Effector memory CD8-positive, alpha-beta T cell (primary cell): ENCODE measurements around the gene TRIM14.
A peak's percentile ranks its signal among the peaks of the same experiment; 100 is the strongest.

Experiments used
- ATAC-seq: fragments of 150-1000 bp; cut with Tn5 transposase; replicated peaks from 2 replicates; pipeline ENCODE4 v1.10.0; 2021; ENCODE audit warnings: mild to moderate bottlenecking, moderate library complexity
- DNase-seq, 3 experiments: peaks; one replicate each; pipeline ENCODE4 v3.0.0; 2021
- H3K27ac Mint-ChIP-seq, 2 donors: one replicate each; pipeline ENCODE4 v1.8.0; 2022; ENCODE audit warnings: mild to moderate bottlenecking in 2 of 2, mixed read lengths in 2 of 2, moderate library complexity in 2 of 2
- H3K27me3 Mint-ChIP-seq, 2 donors: one replicate each; pipeline ENCODE4 v1.8.0; 2022; ENCODE audit warnings: mixed read lengths in 2 of 2
- H3K36me3 Mint-ChIP-seq: one replicate; pipeline ENCODE4 v1.8.0; 2022; ENCODE audit warnings: mild to moderate bottlenecking, moderate library complexity, mixed read lengths; ENCODE audit not compliant: insufficient read depth
- H3K4me1 Mint-ChIP-seq, 2 donors: one replicate each; pipeline ENCODE4 v1.8.0; 2022; ENCODE audit warnings: low read depth in 2 of 2, mixed read lengths in 2 of 2
- H3K4me3 Mint-ChIP-seq, 2 donors: one replicate each; pipeline ENCODE4 v1.8.0; 2022; ENCODE audit warnings: mild to moderate bottlenecking in 2 of 2, mixed read lengths in 2 of 2, moderate library complexity in 2 of 2
- H3K9me3 Mint-ChIP-seq, 2 donors: one replicate each; pipeline ENCODE4 v1.8.0; 2022; ENCODE audit warnings: mixed read lengths in 2 of 2

TRIM14 gene

DNA sequence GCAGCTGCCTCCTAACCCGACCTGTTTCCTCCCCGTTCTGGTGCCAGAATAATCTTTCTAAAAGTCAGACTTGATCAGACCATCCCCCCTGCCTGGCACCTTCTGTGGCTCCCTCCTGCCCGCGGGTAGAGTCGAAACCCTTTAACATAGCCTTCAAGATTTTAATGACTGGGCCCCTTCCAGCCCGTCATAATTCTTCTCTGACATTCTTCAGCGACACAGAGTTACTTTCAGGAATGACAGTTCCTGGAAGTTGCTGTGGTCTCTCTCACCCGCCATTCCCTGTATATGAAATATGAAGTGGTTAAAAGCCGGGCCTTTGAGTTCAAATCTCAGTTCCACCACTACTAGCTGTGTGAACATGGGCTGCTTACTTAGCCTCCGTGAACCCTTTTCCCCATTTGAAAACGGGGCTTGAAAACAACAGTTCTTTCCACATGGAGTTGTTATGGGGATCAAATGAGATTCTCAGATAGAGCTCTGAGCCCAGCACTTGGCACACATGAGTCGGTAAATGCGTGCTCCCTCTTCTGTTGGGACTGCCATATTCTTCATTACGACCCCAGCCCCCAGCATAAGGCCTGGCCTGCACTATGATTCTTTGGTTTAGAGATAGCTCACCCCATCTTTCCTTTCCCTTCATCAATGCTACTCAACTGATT is 61.8 kb downstream of the TRIM14 start:
- Mint-ChIP-seq H3K9me3 (no peaks in the 10 kb centered on the region), H3K4me1 (peaks cover 10 to 11% of the 10 kb centered on the region in 2 donors), H3K4me3 (peak overlapping the region; percentile 91 to 95), H3K36me3 (peaks cover 29% of the 10 kb centered on the region), H3K27me3 (no peaks in the 10 kb centered on the region), H3K27ac (peak overlapping the region; percentile 89 to 93)
- ATAC-seq (peak; percentile 42), DNase-seq (peak; percentile 31 to 48 (median 35))

DNA sequence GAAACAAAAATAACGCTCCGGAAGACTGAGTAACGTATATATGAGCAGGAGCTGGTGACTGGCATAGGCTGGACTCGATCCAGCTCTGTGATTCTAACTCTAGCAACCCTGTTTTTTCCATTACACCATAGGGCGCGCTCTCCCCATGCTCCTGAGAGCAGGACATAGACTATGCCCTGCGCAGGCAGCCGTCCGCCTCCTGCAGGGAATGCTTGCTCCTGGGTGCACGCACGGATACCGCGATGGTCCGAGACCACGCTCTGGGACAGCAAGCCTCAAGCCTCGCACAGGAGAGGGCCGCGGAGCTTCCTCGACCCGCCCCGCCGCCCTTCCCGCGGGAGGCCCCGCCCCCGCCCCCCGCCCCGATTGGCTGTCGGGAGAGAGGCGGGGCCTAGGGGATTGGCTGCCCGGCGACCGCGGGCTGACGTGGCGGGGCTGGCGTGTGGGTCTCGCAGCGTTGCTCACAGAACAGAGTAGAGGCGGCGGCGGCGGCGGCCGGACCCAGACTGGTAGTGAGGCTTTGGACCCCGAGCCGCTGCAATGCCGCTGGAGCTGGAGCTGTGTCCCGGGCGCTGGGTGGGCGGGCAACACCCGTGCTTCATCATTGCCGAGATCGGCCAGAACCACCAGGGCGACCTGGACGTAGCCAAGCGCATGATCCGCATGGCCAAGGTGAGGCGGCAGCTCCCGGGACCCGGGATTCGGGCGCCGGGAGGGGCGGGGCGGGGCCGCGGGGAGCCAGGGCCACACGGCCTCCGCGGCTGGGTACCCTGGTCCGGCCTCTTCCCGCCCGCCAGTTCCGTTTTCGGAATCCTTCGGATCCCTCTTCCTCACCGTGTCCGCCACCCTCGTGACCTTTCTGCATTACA is 62.5 kb downstream of the TRIM14 start, which contains the start of gene NANS:
NANS (plus strand) TSS at position 464 of the 869 bp plus-strand sequence; CDS start at position 541, 77 bp downstream.
- ATAC-seq (peak; percentile 93), DNase-seq (peak; percentile 85 to 88 (median 87))
- no peaks in the 10 kb centered on the region for H3K9me3 Mint-ChIP-seq
- no peaks in the 10 kb centered on the region for H3K27me3 Mint-ChIP-seq
- peaks cover 10 to 11% of the 10 kb centered on the region in 2 donors for H3K4me1 Mint-ChIP-seq
- peak within 1 kb of the TSS; percentile 89 to 93 for H3K27ac Mint-ChIP-seq
- peaks cover 23% of the 10 kb centered on the region for H3K36me3 Mint-ChIP-seq
- H3K4me3 Mint-ChIP-seq, result peak within 1 kb of the TSS; percentile 91 to 95

DNA sequence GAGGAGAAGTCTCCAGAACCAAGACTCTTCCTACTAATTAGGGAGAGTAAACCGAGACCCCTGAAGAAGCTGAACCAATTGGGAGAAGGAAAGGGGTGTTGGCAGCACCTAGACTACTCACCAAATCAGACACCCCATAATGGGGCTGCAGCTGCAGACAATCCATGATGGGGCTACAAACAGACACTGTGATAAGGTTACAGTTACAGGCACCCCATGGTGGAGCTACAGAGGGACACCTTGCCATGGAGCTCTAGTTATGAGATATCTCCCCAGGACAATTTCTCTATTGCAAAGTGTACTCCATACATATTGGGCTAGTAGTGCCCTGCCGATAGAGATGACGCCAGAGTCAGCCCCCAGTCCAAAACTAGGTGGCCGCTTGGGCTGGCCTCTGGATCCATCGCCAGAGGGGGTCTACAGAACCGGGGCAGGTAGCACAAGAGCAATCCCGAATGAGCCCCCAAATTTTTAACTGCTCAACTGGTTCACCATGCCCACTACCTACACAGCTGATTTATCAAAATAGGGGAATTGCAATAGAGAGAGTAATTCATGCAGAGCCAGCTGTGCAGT is 64.6 kb downstream of the TRIM14 start:
- ATAC-seq, result no peak
- Mint-ChIP-seq H3K27ac (no peak overlapping the region), H3K27me3 (no peaks in the 10 kb centered on the region), H3K4me1 (peaks cover 7 to 8% of the 10 kb centered on the region in 2 donors), H3K9me3 (no peaks in the 10 kb centered on the region), H3K36me3 (peaks cover 13% of the 10 kb centered on the region), H3K4me3 (no peak overlapping the region)
- no peak for DNase-seq

DNA sequence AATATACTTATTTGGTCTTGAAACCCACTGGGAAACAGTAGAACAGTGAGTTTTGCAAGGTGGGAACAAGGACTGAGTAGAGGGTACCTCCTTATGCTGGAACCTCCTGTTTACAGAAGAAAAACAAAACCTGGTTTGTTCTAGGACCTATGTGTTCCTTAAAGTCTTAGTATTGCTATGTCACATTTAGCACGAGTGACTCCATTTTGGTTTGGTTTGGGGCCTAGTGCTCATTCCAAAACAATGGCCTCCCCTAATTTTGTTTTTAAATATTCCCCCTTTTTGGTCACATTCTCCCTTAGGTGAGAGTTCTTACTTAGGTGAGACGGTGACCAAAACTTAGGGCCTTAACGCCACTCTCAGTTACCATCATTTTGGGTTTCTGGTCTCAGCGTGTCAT is 68.7 kb downstream of the TRIM14 start:
- Mint-ChIP-seq H3K36me3 (peaks cover 4% of the 10 kb centered on the region), H3K27me3 (no peaks in the 10 kb centered on the region), H3K27ac (no peak overlapping the region), H3K4me1 (peaks cover 2 to 8% of the 10 kb centered on the region in 2 donors), H3K9me3 (no peaks in the 10 kb centered on the region), H3K4me3 (no peak overlapping the region)
- DNase-seq, result no peak
- no peak for ATAC-seq

DNA sequence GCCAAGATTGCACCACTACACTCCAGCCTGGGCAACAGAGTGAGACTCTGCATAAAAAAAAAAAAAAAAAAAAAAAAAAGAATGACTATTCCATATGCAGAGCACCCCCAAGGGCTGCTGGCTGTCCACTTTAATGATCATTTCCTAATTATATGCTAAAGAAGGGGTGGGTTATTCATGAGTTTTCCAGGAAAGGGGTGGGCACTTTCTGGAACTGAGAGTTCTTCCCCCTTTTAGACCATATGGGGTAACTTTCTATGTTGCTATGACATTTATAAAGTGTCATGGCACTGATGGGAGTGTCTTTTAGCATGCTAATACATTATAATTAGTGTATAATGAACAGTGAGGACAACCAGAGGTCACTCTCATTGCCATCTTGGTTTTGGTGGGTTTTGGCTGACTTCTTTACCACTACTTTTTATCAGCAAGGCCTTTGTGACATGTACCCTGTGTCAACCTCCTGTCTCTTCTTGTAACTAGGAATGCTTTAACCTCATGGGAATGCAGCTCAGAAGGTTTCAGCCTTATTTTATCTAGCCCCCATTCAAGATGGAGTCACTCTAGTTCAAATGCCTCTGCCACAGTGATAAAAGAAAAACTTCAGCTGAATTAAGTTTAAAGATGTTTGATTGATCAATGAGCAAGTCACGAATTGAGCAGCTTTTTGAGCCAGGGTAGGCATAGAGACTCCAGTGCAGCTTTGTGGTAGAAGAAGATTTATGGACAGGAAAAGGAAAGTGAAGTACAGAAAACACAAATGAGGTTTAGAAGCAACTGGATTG is 69.5 kb downstream of the TRIM14 start:
- no peak overlapping the region for H3K4me3 Mint-ChIP-seq
- DNase-seq (no peak), ATAC-seq (no peak)
- H3K27me3 Mint-ChIP-seq, result no peaks in the 10 kb centered on the region
- peak overlapping the region in 1 of 2 donors; percentile 70 for H3K27ac Mint-ChIP-seq
- peaks cover 7 to 12% of the 10 kb centered on the region in 2 donors for H3K4me1 Mint-ChIP-seq
- H3K9me3 Mint-ChIP-seq, result peaks cover 0 to 3% of the 10 kb centered on the region in 2 donors
- peaks cover 4% of the 10 kb centered on the region for H3K36me3 Mint-ChIP-seq

DNA sequence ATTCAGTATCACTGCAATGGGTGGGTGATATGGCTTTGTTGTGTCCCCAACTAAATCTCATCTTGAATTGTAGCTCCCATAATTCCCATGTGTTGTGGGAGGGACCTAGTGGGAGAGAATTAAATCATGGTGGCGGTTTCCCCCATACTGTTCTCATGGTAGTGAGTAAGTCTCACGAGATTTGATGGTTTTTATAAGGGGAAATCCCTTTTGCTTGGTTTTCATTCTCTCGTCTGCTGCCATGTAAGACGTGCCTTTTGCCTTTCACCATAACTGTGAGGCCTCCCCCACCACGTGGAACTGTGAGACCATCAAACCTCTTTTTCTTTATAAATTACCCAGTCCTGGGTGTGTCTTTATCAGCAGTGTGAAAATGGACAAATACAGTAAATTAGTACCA is 72.0 kb downstream of the TRIM14 start:
- Mint-ChIP-seq H3K9me3 (peaks cover 0 to 3% of the 10 kb centered on the region in 2 donors), H3K27ac (peak overlapping the region in 1 of 2 donors; percentile 81), H3K4me1 (peaks cover 7 to 12% of the 10 kb centered on the region in 2 donors), H3K4me3 (no peak overlapping the region), H3K27me3 (no peaks in the 10 kb centered on the region), H3K36me3 (no peaks in the 10 kb centered on the region)
- DNase-seq, result no peak
- ATAC-seq, result no peak

DNA sequence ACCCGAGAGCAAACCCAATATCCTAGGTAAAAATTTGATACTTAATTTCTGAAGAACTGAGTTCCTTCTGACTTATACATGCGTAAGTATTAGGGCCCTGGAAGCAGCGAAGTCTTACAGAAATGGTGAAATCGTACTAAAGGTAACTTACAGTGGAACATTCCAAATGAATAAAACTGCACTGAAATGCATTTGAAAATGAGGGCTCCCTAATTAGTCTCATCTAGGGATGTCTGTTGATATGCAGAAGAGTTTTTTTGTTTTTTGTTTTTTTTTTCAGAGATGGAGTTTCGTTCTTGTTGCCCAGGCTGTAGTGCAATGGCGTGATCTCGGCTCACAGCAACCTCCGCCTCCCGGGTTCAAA is 72.9 kb downstream of the TRIM14 start:
- Mint-ChIP-seq H3K27ac (peak overlapping the region; percentile 87 to 99), H3K27me3 (no peaks in the 10 kb centered on the region), H3K4me3 (peak overlapping the region; percentile 71 to 73), H3K4me1 (peaks cover 7 to 12% of the 10 kb centered on the region in 2 donors), H3K36me3 (no peaks in the 10 kb centered on the region), H3K9me3 (peaks cover 0 to 3% of the 10 kb centered on the region in 2 donors)
- DNase-seq (no peak), ATAC-seq (no peak)

DNA sequence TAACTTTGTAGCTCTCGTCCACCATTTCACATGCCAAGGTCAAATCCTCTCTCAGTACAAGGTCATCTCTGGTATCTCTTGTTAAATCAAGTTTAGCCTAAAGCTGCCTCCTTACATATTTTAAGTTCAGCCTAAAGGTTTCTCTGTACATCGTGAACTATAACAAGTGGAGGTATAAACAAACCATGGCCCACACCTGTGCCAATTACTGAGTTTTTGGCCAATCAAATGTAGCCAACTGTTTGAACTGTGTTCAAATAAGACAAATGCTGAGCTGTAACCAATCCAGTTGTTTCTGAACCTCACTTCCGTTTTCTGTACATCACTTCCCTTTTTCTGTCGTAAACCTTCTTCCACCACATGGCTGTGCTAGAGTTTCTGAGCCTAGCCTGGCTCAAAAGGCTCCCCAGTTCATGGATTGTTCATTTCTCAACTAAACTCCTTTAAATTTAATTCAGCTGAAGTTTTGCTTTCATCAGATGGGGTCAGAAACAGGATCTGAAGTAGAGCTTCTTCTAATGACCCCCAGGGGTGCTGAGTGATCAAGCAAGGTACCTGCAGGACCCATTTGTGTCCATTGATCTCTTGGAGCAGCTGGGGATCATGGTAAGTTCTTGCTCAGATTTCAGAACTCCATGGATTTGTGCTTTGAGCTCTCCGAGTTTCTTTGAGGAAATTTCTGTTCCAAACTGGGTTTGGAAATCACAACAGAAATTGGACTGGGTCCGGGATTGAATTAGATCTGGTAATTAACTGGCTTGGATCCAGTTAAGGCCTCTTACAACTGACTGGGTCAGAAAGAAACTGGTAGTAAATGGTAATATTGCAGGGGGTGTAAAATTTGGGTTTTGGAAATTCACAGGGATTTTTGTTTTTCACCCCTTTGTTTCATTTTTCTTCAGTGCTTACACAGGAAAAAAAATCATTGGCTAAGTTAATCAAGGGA is 73.5 kb downstream of the TRIM14 start:
- H3K27ac Mint-ChIP-seq, result peak overlapping the region; percentile 87 to 99
- H3K4me1 Mint-ChIP-seq, result peaks cover 7 to 12% of the 10 kb centered on the region in 2 donors
- H3K36me3 Mint-ChIP-seq, result peaks cover 3% of the 10 kb centered on the region
- DNase-seq (peak; percentile 23 to 54 (median 43)), ATAC-seq (peak; percentile 97)
- H3K27me3 Mint-ChIP-seq, result peaks cover 5 to 6% of the 10 kb centered on the region in 2 donors
- peaks cover 0 to 3% of the 10 kb centered on the region in 2 donors for H3K9me3 Mint-ChIP-seq
- H3K4me3 Mint-ChIP-seq, result peak overlapping the region; percentile 71 to 73

DNA sequence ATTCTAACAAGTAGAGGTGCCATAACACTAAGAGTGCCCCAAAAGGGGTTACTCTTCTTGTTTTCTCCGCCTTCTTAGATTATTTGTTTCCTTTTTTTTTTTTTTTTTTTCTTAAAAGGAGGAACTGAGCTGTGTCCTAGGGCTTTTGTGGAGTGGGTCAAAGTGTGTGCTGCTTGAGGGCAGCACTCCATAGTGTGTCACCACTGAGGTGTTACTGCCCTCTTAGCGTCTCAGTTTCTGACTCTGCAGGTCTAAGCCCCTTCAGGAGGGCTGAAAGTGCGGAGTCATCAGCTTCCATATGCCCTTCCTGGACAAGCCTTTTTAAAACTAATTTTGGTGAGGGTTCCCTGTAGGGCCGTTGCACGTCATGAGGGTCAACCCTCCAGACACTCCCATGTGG is 75.1 kb downstream of the TRIM14 start:
- Mint-ChIP-seq H3K9me3 (peaks cover 0 to 3% of the 10 kb centered on the region in 2 donors), H3K36me3 (peaks cover 3% of the 10 kb centered on the region), H3K27me3 (peaks cover 16 to 19% of the 10 kb centered on the region in 2 donors), H3K4me1 (peaks cover 7 to 12% of the 10 kb centered on the region in 2 donors), H3K4me3 (no peak overlapping the region), H3K27ac (no peak overlapping the region)
- DNase-seq, result no peak
- no peak for ATAC-seq

DNA sequence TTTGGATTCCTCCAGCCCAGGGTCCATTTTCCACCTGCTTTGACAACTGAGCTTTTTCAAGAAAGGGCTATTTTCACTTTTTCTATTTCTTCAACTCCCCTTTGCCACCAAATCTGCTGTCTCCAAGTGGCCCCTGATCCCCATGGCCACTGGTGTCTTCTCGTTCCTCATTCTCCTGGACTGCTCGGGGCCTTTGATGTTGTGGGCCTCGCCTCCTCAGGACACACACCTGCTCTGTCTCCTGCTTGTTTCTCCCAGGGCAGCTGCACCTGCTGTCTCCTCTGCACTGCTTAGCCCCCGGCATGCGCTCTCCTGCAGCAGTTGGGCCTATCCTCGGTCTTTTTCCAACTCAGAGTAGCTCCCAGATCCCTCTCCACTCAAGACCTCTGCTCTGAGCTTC is 78.8 kb downstream of the TRIM14 start:
- peaks cover 3% of the 10 kb centered on the region for H3K36me3 Mint-ChIP-seq
- H3K27ac Mint-ChIP-seq, result no peak overlapping the region
- DNase-seq (no peak), ATAC-seq (no peak)
- H3K27me3 Mint-ChIP-seq, result peaks cover 16 to 19% of the 10 kb centered on the region in 2 donors
- peaks cover 0 to 2% of the 10 kb centered on the region in 2 donors for H3K9me3 Mint-ChIP-seq
- H3K4me1 Mint-ChIP-seq, result peaks cover 2 to 3% of the 10 kb centered on the region in 2 donors
- H3K4me3 Mint-ChIP-seq, result no peak overlapping the region

DNA sequence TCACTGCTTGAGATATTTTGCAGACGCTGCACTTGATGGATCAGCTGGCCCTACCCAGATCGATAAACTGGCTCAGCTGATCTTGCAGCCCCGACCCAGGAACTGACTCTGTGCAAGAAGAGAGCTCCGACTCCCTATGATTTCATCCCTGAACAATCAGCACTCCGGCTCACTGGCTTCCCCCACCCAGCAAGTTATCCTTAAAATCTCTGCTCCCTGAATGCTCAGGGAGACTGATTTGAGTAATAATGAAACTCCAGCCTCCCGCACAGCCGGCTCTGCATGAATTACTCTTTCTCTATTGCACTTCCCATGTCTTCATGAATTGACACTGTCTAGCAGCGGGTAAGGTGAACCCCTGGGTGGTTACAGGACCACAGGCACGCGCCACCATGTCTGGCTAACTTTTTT is 79.4 kb downstream of the TRIM14 start:
- H3K4me1 Mint-ChIP-seq, result peaks cover 2 to 4% of the 10 kb centered on the region in 2 donors
- DNase-seq, result no peak
- no peak for ATAC-seq
- no peak overlapping the region for H3K27ac Mint-ChIP-seq
- no peak overlapping the region for H3K4me3 Mint-ChIP-seq
- H3K27me3 Mint-ChIP-seq, result peaks cover 20 to 25% of the 10 kb centered on the region in 2 donors
- H3K9me3 Mint-ChIP-seq, result no peaks in the 10 kb centered on the region
- peaks cover 3% of the 10 kb centered on the region for H3K36me3 Mint-ChIP-seq

DNA sequence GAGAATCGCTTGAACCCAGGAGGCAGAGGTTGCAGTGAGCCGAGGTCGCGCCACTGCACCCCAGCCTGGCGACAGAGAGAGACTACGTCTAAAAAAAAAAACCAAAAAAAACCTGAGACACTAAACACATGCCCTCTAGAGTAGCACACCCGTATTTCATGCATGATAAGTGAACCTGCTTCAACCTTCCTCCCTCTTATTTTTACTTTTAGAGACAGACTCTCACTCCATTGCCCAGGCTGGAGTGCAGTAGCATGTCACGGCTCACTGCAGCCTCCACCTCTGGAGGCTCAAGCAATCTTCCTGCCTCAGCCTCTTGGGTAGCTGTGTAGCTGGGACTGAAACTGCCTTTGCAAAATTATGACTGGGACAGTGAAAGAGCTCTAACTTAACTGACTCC is 80.1 kb downstream of the TRIM14 start:
- Mint-ChIP-seq H3K4me3 (no peak overlapping the region), H3K9me3 (no peaks in the 10 kb centered on the region), H3K27ac (no peak overlapping the region), H3K36me3 (peaks cover 3% of the 10 kb centered on the region), H3K4me1 (peaks cover 5 to 9% of the 10 kb centered on the region in 2 donors), H3K27me3 (peaks cover 23 to 28% of the 10 kb centered on the region in 2 donors)
- no peak for ATAC-seq
- DNase-seq, result no peak
